HG02943 (cell line): ENCODE measurements around the gene SCT.

Source experiments
- ATAC-seq: cut with Tn5 transposase; IDR thresholded peaks from one replicate; pipeline ENCODE4 v1.9.1; 2021; ENCODE audit warnings: mild to moderate bottlenecking, low read depth, moderate library complexity; ENCODE audit not compliant: unreplicated experiment

The SCT gene

DNA sequence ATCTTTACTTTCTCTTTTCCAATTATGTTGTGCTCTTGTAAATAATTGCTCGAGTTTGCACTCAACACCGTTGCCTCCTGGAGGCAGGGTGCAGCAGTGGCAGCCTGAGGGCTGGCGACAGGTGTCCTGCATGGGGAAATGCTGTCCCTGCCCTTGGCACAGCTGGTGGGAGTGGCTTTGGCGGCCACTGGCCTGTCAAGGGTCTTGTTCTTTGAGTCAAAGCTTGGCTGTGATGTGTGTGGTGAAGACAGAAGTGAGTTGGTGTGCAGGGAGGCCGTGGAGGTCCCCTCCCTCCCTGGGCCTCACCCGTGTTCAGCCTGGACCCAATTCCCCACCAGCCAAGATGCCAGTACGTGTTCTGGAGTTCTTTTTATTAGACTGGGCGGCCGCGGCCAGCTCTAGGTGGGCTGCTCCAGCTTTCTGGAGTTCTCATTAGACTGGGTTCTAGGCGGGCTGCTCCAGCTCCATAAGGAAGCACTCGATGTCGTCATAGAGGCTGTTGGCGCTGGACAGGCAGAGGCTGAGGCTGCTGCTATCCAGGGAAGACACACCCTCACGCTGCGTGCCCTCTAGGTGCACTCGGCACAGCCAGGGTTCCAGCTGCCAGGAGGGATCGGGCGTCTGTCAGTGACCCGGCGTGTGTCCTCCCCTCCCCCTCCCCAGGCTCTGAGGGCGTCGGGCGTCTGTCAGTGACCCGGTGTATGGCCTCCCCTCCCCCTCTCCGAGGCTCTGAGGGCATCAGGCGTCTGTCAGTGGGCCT, 14.6 kb downstream of the SCT start:
- no peak for ATAC-seq

DNA sequence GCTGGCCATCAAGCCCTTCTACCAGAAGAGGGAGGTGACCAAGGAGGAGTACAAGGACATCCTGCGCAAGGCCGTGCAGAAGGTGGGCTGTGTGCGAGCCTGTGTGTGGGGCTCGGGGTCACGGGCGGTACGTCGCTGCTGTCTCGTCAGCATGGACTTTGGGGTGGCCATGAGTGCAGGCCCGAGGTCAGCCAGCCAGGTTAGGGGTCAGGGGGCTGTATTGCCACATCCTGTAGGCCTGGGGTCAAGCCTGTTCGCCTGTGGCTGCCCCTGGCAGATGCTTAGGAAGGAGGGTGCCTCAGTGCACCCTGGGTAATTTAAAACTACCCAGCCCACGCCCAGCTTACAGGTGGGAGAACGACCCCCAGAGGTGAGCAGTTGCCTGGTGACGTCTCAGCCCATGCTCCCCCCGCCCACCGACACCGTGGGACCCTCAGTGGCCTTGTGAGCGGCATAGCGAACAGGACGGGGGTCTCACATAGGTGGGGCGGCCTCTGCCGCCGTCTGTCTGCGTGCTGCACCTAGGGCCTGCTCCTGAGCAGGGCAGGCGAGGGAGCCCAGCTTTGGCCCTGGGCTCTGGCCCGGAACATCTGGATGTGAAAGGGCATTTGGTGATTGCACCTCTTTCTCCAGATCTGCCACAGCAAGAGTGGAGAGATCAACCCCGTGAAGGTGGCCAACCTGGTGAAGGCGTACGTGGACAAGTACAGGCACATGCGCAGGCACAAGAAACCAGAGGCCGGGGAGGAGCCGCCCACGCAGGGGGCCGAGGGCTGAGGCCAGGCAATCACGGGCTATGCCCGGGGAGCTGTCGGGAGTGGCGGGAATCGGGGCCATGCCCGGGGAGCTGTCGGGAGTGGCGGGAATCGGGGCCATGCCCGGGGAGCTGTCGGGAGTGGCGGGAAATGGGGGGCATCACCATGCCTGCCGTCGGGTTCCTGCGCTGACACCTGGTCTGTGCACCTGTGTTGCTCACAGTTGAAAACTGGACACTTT, 15.7 kb downstream of the SCT start:
- no peak for ATAC-seq

GRCh38 chr11:610146-610801, 16.7 kb downstream of the SCT start:
- ATAC-seq, result no peak

DNA sequence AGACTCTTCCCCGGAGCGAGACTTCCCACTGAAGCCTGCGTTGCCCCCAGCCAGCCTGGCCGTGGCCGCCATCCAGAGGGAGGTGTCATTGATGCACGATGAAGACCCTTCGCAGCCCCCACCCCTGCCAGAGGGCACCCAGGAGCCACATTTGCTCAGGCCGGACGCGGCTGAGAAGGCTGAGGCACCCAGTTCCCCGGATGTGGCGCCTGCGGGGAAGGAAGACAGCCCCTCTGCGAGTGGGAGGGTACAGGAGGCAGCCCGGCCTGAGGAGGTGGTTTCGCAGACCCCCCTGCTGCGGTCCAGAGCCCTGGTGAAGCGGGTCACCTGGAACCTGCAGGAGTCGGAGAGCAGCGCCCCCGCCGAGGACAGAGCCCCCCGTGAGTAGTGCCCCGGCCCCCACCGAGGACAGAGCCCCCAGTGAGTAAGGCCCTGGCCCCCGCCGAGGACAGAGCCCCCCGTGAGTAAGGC, 17.6 kb downstream of the SCT start:
- no peak for ATAC-seq

GRCh38 chr11:608791-609251, 18.2 kb downstream of the SCT start:
- ATAC-seq, result no peak

DNA sequence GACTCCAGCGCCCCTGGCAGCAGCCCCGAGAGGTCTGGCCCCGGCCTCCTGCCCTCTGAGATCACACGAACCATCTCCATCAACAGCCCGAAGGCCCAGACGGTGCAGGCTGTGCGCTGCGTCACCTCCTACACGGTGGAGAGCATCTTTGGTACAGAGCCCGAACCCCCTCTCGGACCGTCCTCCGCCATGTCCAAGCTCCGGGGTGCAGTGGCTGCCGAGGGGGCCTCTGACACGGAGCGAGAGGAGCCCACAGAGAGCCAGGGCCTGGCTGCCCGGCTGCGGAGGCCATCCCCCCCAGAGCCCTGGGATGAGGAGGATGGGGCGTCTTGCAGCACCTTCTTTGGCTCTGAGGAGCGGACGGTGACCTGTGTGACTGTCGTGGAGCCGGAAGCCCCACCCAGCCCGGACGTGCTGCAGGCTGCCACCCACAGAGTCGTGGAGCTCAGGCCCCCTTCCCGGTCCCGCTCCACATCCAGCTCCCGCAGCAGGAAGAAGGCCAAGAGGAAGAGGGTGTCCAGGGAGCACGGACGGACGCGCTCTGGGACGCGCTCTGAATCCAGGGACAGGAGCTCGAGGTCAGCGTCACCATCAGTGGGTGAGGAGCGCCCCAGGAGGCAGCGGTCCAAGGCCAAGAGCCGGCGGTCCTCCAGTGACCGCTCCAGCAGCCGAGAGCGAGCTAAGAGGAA, 18.9 kb downstream of the SCT start:
- no peak for ATAC-seq

GRCh38 chr11:607020-607780, 19.8 kb downstream of the SCT start:
- ATAC-seq, result no peak

- ATAC-seq, result no peak
Measured at GRCh38 chr11:606245-606644, 20.7 kb downstream of the SCT start.

GRCh38 chr11:605286-606129, 21.5 kb downstream of the SCT start:
- no peak for ATAC-seq

DNA sequence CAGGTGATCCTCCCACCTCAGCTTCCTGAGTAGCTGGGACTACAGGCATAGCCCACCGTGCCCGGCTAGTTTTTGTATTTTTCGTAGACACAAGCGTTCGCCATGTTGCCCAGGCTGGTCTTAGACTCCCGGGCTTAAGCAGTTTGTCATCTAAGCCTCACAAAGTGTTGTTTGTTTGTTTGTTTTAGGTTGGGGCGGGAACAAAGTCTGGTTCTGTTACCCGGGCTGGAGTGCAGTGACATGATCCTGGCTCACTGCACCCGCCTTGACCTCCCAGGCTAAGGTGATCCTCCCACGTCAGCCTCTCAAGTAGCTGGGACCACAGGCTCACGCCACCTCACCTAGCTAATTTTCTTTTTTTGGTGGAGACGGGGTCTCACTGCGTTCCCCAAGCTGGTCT, 23.8 kb downstream of the SCT start:
- ATAC-seq, result no peak

DNA sequence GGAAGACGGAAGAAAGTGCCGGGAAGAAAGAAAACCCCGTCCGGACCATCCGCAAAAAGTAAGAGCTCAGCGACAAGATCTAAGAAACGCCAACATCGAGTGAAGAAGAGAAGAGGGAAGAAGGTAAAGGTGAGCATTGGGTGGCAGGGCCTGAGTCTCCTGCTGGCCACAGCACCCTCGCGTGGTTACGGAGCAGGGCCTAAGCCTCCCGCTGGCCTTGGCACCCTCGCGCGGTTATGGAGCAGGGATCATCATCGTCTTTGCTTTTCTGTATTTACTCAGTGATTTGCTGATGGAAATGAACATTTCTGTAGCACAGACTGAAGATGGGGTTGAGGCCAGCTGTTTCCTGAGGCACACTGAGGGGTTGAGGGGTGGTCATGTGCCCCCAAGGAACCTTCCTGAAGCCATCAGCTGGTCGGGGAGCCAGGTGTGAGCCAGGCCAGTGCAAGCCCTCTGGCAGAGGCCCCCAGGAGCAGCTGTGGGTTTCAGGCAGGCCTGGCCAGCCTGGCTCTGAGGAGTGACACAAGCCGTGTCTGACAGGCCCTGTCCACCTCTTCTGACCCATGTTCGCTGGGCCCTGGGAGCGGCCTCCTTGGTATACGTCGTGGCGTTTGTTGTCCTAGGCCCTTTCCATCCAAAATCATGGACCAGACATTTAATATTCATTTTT, 25.3 kb downstream of the SCT start:
- no peak for ATAC-seq

GRCh38 chr11:598005-598680, 28.8 kb downstream of the SCT start:
- ATAC-seq, result no peak

GRCh38 chr11:597166-597725, 29.7 kb downstream of the SCT start:
- ATAC-seq, result no peak

GRCh38 chr11:596374-596773, 30.6 kb downstream of the SCT start:
- ATAC-seq, result no peak

DNA sequence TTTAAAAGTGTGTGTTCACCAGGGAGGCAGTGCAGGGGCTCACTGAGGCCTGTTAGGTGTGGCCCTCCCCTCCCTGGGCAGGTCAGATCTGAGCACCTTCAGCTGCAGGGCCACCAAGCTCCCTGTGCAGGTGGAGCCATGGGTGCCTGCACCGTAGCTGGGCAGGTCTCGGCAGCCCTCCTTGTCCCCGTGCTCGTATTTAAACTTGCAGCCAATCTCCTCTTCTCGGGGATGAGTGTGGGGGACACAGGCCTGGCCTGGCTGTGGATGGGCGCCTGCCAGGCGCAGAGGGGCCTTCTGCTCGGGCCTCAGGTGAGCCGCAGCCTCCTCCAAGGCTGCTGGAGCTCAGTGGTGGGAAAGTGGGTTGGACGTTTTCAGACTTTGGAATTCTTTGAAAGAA, 31.6 kb downstream of the SCT start:
- no peak for ATAC-seq

DNA sequence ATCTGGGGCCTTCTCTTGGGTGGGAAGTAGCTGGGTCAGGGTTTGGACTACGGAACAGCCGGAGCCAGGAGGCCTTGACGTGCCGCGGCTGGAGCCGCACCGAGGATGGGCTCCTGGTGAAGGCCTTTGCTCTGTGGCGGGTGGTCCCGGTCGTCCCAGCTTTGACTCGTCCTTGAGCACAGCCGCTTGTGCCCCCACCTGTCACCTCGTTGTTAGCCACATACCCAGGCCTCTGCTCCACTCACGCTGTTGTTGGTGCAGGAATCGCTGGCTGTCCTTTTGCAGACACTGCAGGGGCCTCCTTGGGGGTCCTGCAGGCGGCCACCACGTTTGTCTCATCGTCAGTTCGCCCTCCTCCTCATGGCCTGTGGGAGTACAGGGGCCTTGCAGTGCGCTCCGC, 33.6 kb downstream of the SCT start:
- no peak for ATAC-seq

- ATAC-seq, result no peak
Measured at GRCh38 chr11:592918-593317, 34.1 kb downstream of the SCT start.
